PC-9 (cell line): ENCODE measurements around the gene NOC2L. TPM values are rescaled to one million over a fixed set of nuclear protein-coding genes. Genes with fewer than 3 reads are reported as not detected.

Experiments
- BruUV-seq: library from RNA; stranded (reverse); fragments of 400-500 nt; replicated peaks from 2 replicates; lab custom pipeline; 2021; lab: Mats Ljungman, UMichigan
- CTCF ChIA-PET: fragments of 300-600 bp; sonication (Branson Sonifier 250); formaldehyde crosslinking; loops from one replicate; lab custom pipeline; 2022; ENCODE audit warnings: antibody characterized with exemption; lab: Charles Lee
- POLR2A ChIA-PET: fragments of 300-600 bp; sonication (Branson Sonifier 250); formaldehyde crosslinking; loops from one replicate; lab custom pipeline; 2022; ENCODE audit warnings: antibody characterized with exemption; ENCODE audit not compliant: unreplicated experiment; lab: Charles Lee
- DNase-seq, 2 experiments: peaks; one replicate each; pipeline versions ENCODE4 v3.0.0 to v3.0.0-alpha.2; 2015 to 2022; ENCODE audit warnings: mixed read lengths in 1 of 2
- H2AFZ ChIP-seq: fragments of 200-600 bp; sonication (generic); 2 replicates; pipeline ENCODE4 v1.8.1; 2017; ENCODE audit warnings: antibody characterized with exemption
- H3F3A ChIP-seq: fragments of 200-600 bp; sonication (generic); 2 replicates; pipeline ENCODE4 v1.8.1; 2017; ENCODE audit warnings: antibody characterized with exemption, mild to moderate bottlenecking, low read depth; ENCODE audit not compliant: insufficient read depth
- H3K27ac ChIP-seq: fragments of 200-600 bp; sonication (generic); 2 replicates; pipeline ENCODE4 v1.6.1; 2016; ENCODE audit warnings: mixed run types
- H3K27me3 ChIP-seq: fragments of 200-600 bp; sonication (generic); 2 replicates; pipeline ENCODE4 v1.6.1; 2016; ENCODE audit warnings: low read depth, mixed run types; ENCODE audit not compliant: insufficient read depth
- H3K36me3 ChIP-seq: fragments of 200-600 bp; sonication (generic); 2 replicates; pipeline ENCODE4 v1.6.1; 2016; ENCODE audit warnings: low read depth, mixed run types
- H3K4me1 ChIP-seq: fragments of 200-600 bp; sonication (generic); replicated peaks from 2 replicates; pipeline ENCODE4 v1.6.1; 2016; ENCODE audit warnings: mixed run types; ENCODE audit not compliant: insufficient read depth
- H3K4me2 ChIP-seq: fragments of 200-600 bp; sonication (generic); 2 replicates; pipeline ENCODE4 v1.6.1; 2017; ENCODE audit warnings: mixed run types
- H3K4me3 ChIP-seq: fragments of 200-600 bp; sonication (generic); 2 replicates; pipeline ENCODE4 v1.6.1; 2016; ENCODE audit warnings: mixed run types
- H3K79me2 ChIP-seq: fragments of 200-600 bp; sonication (generic); 2 replicates; pipeline ENCODE4 v1.6.1; 2017; ENCODE audit warnings: low read depth, mixed run types
- H3K9me2 ChIP-seq: fragments of 200-600 bp; sonication (generic); 2 replicates; pipeline ENCODE4 v1.8.1; 2017; ENCODE audit warnings: mild to moderate bottlenecking; ENCODE audit not compliant: insufficient read depth
- H3K9me3 ChIP-seq: fragments of 200-600 bp; sonication (generic); 2 replicates; pipeline ENCODE4 v1.8.1; 2016; ENCODE audit warnings: low read depth; ENCODE audit not compliant: insufficient read depth
- H4K20me1 ChIP-seq: fragments of 200-600 bp; sonication (generic); 2 replicates; pipeline ENCODE4 v1.8.1; 2017; ENCODE audit not compliant: insufficient read depth
- EZH2 ChIP-seq: fragments of 200-600 bp; sonication (generic); IDR thresholded peaks from 2 replicates; pipeline ENCODE4 v1.8.0; 2017; ENCODE audit warnings: antibody characterized with exemption, low read depth
- intact Hi-C: fragments of 100-400 bp; cut with micrococcal nuclease; formaldehyde crosslinking; loops from one replicate; pipeline ENCODE4 v1.10.0; 2022; ENCODE audit not compliant: unreplicated experiment
- total RNA-seq: library from RNA; stranded (reverse); gene quantifications from 2 replicates; pipeline ENCODE4 v1.2.3, GENCODE V29; 2021
- TF ChIP-seq, protein P1 (sequence below): fragments of 200-600 bp; sonication (generic); conservative IDR thresholded peaks from 2 replicates; pipeline ENCODE4 v1.6.1; 2017; ENCODE audit warnings: mixed run types, antibody characterized with exemption, mild to moderate bottlenecking, moderate library complexity

The NOC2L gene
- total RNA-seq, 1 experiment from 2014 or later: 86.4 TPM

DNA sequence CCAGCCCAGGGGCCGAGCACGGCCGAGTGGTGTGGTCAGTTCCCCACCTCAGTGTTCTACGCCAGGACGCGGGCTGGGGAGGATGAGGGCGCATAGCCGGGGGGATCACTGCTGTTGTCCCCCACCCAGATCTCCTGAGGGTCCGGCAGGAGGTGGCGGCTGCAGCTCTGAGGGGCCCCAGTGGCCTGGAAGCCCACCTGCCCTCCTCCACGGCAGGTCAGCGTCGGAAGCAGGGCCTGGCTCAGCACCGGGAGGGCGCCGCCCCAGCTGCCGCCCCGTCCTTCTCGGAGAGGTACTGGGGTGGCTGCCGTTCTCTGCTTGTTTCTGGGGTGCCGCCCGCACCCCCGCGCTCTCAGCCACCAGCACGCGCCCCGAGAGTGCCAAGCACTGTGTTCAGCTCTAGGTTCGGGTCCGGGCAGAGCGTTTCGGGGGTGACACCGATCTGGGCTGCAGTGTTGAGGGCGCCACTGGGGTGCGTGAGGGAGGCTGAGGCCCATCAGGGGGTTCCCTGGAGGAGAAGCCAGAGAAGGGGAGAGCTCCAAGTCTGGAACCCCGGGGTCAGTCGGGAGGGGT, 18.0 kb downstream of the NOC2L start:
- Histone ChIP-seq H3K27ac (no peak overlapping the region), H3F3A (peaks cover 21% of the 10 kb centered on the region; the same call in 1 of the 2 replicates), H2AFZ (no peak overlapping the region), H3K9me2 (no peaks in the 10 kb centered on the region), H4K20me1 (peaks cover 8% of the 10 kb centered on the region), H3K4me3 (peak overlapping the region; percentile 49; the same call in 1 of the 2 replicates), H3K27me3 (peaks cover 33% of the 10 kb centered on the region), H3K4me2 (peak overlapping the region; percentile 79), H3K79me2 (no peaks in the 10 kb centered on the region), H3K36me3 (no peaks in the 10 kb centered on the region), H3K9me3 (no peaks in the 10 kb centered on the region), H3K4me1 (peaks cover 27% of the 10 kb centered on the region)
- intact Hi-C loops: no loop called here
- no TSS peak for BruUV-seq
- POLR2A ChIA-PET: no interaction called here
- CTCF ChIA-PET: no interaction called here
- DNase-seq: no peak
- TF ChIP-seq, protein P1, sequence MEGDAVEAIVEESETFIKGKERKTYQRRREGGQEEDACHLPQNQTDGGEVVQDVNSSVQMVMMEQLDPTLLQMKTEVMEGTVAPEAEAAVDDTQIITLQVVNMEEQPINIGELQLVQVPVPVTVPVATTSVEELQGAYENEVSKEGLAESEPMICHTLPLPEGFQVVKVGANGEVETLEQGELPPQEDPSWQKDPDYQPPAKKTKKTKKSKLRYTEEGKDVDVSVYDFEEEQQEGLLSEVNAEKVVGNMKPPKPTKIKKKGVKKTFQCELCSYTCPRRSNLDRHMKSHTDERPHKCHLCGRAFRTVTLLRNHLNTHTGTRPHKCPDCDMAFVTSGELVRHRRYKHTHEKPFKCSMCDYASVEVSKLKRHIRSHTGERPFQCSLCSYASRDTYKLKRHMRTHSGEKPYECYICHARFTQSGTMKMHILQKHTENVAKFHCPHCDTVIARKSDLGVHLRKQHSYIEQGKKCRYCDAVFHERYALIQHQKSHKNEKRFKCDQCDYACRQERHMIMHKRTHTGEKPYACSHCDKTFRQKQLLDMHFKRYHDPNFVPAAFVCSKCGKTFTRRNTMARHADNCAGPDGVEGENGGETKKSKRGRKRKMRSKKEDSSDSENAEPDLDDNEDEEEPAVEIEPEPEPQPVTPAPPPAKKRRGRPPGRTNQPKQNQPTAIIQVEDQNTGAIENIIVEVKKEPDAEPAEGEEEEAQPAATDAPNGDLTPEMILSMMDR: no peak
- TF ChIP-seq EZH2: no peak; the same call in 1 of the 2 replicates

DNA sequence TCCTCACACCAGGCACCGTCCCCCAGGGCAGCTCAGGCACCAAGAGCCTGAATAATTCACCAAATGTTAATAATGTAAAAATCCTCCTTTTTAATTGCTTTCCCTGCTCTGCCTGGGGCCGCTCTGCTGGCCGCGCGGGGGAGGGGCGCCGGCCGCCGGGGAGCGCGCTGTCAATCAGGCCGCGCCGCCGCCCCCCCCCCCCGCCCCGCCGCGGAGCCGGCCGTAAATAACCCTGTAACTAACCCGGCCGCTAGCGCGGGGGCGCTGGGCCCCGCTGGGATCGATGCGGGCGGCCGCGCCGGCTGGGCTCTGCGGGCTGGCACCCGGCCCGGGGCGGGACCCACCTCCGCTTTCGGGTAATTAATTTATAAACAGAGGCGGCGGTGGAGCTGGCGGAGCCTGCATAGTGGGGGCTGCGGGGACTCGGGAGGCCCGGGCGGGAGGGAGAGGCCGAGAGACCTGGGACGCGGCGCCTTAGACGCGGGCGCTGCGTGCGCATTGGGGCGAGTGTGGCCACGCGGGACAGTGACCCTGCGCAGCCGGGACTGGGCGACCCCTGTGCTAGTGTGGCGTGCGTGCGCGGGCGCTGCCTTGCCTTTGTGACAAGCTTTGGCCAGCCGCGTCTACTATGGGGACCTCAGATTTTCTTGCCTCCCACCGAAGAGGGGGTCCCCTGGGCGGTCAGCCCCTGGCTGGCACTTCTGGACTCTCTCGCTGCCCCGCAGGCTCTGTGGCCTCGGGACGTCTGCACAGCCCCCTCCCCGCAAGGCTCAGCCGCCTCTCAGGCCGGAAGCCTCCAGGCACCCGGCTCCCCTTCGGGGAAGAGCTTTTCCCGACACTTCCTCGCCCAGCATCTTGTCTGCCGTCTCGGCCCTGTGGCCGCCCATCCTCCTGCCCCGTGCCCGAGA, 18.7 kb downstream of the NOC2L start:
- DNase-seq: no peak

DNA sequence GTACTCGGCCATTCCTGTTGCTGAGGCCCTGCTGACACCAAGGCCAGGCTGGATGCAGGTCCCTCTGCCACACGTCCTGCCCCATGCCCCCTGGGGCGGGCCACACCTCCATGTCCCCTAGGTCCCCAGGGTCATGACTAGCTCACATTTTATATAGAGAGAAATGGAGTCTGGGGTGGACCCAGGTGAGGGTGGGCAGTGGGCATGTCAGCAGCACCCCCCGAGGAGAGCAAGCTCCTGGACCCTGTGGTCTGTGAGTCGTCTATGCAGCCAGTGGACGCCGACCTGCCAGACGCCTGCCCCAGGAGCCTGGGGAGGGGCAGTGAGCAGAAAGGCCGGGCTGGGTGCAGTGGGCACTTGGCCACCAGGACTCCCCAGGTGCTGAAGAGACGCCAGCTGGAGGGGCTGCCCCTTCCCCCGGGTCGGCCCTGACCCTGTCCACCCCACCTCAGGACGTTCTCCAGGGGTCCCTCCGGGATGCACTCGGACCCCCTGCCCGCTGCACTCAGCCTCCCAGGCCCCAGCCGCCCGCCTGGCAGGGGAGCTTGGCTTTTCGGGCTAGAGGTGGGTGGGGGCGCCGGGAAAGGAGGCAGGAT, 19.4 kb downstream of the NOC2L start:
- CTCF ChIA-PET: no interaction called here
- Histone ChIP-seq H2AFZ (no peak overlapping the region), H3K9me2 (no peaks in the 10 kb centered on the region), H4K20me1 (peaks cover under 1% of the 10 kb centered on the region), H3K27me3 (peaks cover 46% of the 10 kb centered on the region), H3K4me1 (peaks cover 37% of the 10 kb centered on the region), H3K27ac (no peak overlapping the region), H3K79me2 (no peaks in the 10 kb centered on the region), H3K9me3 (no peaks in the 10 kb centered on the region), H3K4me2 (peak overlapping the region; percentile 49; the same call in 1 of the 2 replicates), H3K36me3 (no peaks in the 10 kb centered on the region), H3F3A (peaks cover 31% of the 10 kb centered on the region; the same call in 1 of the 2 replicates), H3K4me3 (no peak overlapping the region)
- DNase-seq: no peak
- BruUV-seq: no TSS peak
- intact Hi-C loops: no loop called here
- TF ChIP-seq EZH2: no peak
- TF ChIP-seq, protein P1: no peak
- POLR2A ChIA-PET: no interaction called here

More for the DNA sequence above, 18.7 kb downstream of the NOC2L start:
- Histone ChIP-seq H3K4me2 (peak overlapping the region; percentile 79), H3K4me3 (peak overlapping the region; percentile 49; the same call in 1 of the 2 replicates), H3F3A (peaks cover 26% of the 10 kb centered on the region; the same call in 1 of the 2 replicates), H3K4me1 (peaks cover 32% of the 10 kb centered on the region), H3K27me3 (peaks cover 40% of the 10 kb centered on the region), H3K79me2 (no peaks in the 10 kb centered on the region), H4K20me1 (peaks cover 8% of the 10 kb centered on the region), H3K27ac (no peak overlapping the region), H2AFZ (no peak overlapping the region), H3K9me3 (no peaks in the 10 kb centered on the region), H3K36me3 (no peaks in the 10 kb centered on the region), H3K9me2 (no peaks in the 10 kb centered on the region)
- BruUV-seq: no TSS peak
- intact Hi-C loops: no loop called here
- ChIA-PET CTCF (no interaction called here), POLR2A (interaction anchor here (0.6 kb wide), 1 partner anchor 14 kb away, joined by 3 read pairs; no protein-coding TSS in a partner anchor)
- TF ChIP-seq, protein P1: no peak
- TF ChIP-seq EZH2: peak; percentile 98; the same call in 1 of the 2 replicates
